HG03139 (cell line): ENCODE measurements around the gene DNAH5.
"Not testable (repeated sequence)": the region's sequence is repeated elsewhere in the genome, so short reads cannot be mapped to it uniquely, and the experiment has no call there.

ENCODE experiments used
- ATAC-seq: cut with Tn5 transposase; IDR thresholded peaks from one replicate; pipeline ENCODE4 v1.9.1; 2021; ENCODE audit not compliant: unreplicated experiment

Gene DNAH5

GRCh38 chr5:13859270-13860065 lies 85.0 kb downstream of the DNAH5 start:
- ATAC-seq, result no peak

DNA sequence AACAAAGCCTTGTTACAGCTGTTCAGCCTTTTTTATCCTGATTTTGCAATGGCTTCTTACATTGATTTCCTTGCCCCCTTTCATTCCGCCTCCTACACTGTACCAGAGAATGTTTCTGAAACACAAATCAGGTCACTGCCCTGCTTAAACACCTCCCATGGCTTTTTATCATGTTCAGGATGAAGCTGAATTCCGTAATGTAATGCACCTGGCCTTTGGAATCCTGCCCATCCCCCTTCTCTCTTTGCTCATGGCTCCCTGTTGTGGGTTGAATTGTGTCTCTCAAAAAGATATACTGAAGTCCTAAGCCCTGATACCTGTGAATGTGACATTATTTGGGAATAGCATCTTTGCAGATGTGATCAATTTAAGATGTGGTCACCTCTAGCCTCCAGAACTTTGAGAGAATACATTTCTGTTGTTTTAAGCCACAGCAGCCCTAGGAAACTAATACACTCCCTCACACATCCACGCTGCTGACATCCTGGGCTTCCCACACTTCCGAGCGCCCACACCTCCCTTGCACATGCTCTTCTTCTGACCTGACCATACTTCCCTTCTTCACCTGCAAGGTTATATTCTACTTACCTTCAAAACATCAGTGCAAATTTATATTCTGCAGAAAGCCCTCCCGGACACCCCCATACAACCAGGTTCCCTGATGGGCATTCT lies 101.2 kb downstream of the DNAH5 start:
- ATAC-seq, result no peak

DNA sequence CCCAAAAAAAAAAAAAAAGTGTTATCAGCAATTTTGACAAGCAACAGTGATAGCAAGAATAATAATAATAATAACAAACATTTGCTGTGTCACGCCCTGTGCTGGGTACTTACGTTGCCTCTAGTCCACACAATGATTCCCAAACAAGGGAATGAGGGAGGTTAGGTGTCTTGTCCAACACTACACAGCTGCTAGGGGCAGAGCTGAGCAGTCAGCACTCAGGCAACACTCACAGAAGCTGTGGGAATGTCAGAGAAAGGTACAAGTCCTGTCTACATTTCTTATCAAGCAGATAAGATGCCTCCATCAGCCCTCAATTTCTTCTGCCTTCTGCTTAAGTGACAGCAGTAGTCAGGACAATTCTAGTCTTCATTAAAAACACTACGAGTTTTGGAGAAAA lies 111.0 kb downstream of the DNAH5 start:
- ATAC-seq, result no peak

- ATAC-seq, result no peak
Observed at GRCh38 chr5:13831351-13831750, 113.1 kb downstream of the DNAH5 start.

DNA sequence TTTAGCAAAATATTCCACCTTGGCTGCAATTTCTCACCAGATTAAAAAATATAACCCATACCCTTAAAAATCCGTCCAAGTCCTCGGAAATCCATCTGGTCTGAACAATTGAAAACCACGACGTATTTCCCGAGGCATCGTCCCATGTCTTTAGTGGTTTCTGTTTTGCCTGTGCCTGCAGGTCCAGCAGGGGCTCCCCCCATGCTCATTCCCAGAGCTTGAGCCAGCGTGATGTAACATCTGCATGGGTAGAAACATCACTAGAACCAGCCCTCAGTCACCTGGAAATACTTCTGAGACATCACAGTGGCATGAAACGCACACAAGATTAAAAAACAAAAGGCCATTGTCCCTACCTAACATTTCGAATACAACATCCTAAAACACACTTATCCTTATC lies 114.0 kb downstream of the DNAH5 start:
- no peak for ATAC-seq

DNA sequence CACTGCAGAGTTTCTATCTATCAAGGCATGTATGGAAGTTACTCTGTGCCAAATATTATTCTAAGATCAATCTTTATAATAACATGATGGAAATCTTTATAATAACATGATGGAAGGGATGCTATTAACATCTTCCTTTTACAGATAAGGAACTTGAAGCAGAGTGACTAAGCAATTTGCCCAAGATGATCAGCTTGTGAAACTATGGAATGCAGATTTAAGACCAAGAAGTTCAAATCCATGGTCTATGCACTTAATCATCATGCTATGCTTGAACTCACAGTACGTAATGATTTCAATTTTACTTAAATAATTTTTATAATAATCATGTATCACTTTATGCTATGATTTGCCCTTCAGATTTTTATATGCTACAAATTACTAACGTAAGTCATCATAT lies 123.1 kb downstream of the DNAH5 start:
- ATAC-seq, result no peak

DNA sequence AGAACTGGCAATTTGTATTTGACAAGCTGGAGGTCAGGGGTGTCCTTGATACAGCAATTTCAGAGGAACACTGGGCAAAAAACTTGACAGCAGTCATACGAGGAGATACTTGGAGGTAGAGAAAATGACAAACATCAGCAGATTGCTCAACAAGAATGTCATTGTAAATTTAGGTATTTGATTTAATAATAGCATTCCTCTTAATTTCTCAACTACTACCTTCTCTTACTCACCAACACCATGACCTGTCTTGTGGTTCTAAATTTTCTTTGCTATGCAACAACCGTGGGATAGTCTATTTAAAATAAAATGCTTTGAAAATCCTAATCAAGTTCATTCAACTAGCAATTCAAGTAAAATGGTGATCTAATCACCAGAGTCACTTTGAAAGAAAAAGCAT lies 128.4 kb downstream of the DNAH5 start:
- no peak for ATAC-seq

DNA sequence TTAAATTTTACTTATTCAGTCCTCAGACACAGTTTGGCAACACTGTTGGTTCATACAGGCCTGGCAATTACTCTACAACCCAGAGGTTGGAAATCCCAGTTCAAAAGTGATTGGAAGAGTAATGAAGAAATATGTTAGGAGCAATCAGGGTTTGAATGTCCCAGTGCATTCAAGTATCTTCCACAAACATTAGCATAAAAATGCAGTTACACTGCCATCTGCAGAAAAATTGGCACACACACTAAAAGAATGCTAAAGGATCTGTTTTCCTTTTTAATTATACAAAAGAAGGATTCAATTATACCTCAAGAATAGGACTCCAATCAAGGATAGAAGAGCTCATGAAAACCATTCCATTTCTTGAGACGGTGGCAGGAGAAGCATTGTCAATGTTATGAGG lies 130.2 kb downstream of the DNAH5 start:
- ATAC-seq, result no peak

- ATAC-seq, result no peak
Observed at GRCh38 chr5:13809921-13810320, 134.6 kb downstream of the DNAH5 start.

GRCh38 chr5:13804336-13804735 lies 140.2 kb downstream of the DNAH5 start:
- ATAC-seq, result no peak

DNA sequence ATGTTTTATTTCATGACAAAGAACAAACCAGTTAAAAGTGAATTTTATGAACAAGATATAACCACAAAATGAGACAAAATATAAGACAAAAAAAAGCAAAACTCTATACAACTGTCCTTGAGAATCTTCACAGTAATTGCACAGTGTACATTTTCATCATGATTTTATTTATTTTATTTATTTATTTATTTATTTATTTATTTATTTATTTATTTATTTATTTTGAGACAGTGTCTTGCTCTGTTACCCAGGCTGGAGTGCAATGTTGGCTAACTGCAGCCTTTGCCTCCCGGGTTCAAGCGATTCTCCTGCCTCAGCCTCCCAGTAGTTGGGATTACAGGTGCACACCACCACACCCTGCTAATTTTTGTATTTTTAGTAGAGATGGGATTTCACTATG lies 145.9 kb downstream of the DNAH5 start:
- not testable (repeated sequence) for ATAC-seq

DNA sequence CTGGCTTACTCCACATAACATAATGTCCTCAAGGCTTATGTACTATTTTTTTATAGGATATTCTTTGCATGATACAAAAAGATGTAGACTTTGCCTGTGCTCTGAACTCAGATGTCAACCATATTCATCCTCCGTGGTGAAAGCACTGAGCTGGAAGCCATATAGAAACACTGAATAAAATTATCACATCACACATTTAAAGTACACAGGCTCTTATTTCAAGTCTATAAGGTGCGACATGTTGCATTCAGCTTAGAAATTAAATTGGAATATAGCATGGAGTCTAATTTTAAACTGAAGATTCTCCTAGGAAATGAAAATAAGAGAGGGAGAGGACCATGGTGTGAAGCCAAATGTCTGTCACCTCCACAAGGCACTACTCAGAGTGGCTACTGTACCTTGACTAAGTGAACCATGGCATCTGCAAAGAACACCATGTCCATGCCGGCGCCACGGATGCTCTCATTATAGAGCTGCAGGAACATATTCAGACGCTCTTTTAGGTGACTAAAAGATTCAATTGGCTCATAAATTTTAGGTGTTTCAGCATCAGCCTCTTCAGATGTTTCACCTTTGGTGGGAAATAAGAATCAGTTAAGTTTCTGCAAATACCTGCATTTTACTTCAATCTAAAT lies 158.6 kb downstream of the DNAH5 start:
- no peak for ATAC-seq

GRCh38 chr5:13783726-13784125 lies 160.8 kb downstream of the DNAH5 start:
- no peak for ATAC-seq

DNA sequence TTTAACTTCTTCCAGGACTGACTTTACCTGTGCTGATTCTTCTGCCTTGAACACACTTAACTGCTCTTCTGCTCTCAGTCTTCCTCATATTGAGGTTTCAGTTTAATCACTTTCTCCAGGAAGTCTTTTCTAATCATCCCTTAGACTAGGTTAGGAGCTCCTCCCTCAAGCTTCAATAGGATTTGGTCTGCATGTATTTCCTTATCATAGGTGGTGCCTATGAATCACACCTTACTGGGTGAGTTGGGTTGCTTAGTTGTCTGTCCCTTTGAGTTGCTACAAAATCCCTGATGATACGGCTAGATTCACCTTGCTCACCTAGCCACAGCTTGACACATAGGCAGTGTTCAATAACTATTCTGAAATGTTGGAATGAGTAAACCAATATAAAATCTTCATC lies 164.4 kb downstream of the DNAH5 start:
- no peak for ATAC-seq

DNA sequence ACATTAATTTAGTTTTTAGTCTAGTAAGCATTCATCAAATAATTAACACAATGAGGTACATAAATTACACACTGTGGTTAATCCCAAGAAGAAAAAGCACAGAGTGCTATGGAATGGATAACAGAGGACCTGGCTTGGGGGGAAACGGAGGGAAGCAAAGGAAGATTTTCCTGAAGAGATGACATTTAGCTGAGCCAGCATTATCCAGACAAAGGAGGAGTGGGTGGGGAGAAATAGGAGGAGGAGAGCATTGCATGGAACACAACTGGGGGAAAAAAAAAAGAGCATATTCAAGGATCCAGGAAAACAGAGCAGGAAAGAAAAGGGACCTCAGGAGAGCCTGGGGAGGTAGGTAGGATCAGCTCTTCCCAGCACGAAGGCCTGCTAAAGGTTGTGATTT lies 170.8 kb downstream of the DNAH5 start:
- no peak for ATAC-seq

DNA sequence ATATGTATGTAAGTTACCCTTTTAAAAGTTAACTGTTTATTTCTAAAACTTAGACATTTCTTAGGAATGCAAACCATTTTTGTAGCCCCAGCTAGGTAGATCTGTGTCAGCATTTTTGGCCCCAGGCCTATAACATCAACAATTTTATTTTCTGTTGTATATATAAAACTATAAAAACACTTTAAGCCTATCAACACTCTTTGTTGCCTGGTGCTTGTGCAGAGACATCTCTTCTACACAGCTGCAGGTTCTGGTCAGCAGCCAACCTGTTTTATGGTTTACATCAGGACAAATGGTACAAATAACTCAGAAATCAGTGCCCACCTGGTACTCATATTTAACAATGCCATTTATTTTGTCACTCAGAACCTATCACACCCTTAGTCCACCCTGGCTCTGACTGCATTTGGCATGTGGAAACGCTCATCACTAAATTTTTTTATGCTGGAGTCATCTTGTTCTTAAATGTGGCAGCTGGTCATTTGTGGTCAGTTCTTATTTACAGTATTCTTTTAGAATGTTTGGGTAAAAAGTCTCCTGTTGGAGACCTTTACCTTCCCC lies 173.4 kb downstream of the DNAH5 start:
- no peak for ATAC-seq

DNA sequence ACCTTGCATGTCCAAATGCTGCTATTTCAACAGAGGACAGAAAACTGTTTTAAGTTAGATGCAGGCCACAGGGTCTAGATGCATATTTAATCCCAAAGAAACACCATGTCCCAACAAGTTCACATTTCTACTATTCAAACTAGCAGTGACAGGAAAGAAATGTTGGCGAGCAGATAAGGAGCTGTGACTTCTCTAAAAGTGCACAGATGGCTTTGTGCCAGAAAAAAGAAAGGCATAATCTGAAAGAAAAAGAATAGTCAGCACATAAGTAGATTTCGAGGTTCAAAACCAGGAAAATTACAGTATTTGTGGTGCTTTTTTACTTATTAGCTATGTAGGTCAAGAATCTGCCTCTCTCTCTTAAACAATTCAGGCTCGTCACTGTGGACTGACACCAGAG lies 178.3 kb downstream of the DNAH5 start:
- no peak for ATAC-seq

DNA sequence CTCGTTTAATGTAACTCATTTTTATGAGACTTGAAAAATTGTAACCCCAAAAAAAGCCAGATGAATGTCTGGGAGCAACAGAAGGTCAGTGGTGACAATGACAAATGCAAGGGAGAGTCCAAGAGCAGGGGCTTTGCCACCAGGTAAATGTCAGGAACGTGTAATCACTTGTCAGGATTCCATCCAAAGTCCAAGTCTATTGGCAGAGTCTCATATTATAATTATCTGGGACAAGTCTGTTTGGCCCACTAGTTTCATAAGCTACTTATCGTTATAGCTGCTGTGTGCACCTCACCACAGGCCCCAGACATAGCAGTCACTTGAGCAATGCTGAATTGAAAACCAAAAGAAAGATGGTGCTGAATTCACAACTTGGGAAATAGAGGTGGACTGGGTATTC lies 180.8 kb downstream of the DNAH5 start:
- no peak for ATAC-seq

DNA sequence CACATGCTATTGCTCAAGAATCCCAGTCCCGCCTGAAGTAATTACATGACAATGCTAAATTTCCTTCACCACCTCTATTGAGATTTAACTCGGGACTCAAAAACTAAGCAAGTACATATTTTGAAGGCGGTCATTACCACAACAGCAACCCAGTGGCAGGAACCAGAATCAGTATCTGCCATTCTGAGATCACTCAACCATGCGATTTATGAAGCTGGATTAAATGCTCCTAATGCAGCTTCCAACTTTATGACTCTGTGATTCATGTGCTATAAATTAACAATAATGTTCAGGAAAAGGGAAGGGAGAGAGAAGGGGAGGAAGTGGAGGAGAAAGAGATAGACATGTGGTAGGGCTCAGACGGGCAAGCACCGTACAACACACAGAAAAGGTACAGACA lies 194.7 kb downstream of the DNAH5 start:
- no peak for ATAC-seq

GRCh38 chr5:13746026-13746425 lies 198.5 kb downstream of the DNAH5 start:
- ATAC-seq, result no peak

- no peak for ATAC-seq
Observed at GRCh38 chr5:13745508-13745907, 199.0 kb downstream of the DNAH5 start.

- ATAC-seq, result no peak
Observed at GRCh38 chr5:13740471-13740870, 204.0 kb downstream of the DNAH5 start.
